HepG2 (cell line): ENCODE data around the gene LYPD6B. TPM values are rescaled to one million over a fixed set of nuclear protein-coding genes. Genes with fewer than 3 reads are reported as not detected.

Source experiments
- REXO4 ChIP-seq: sonication (generic); formaldehyde crosslinking; IDR thresholded peaks from 2 replicates; pipeline ENCODE4 v1.8.0; 2022; ENCODE audit warnings: missing genetic modification reagents, mild to moderate bottlenecking, borderline replicate concordance
- ZNF318 ChIP-seq: sonication (generic); formaldehyde crosslinking; IDR thresholded peaks from 2 replicates; pipeline ENCODE4 v1.4.0; 2020; ENCODE audit warnings: mild to moderate bottlenecking, missing genetic modification reagents
- ZNF512B ChIP-seq: sonication (generic); formaldehyde crosslinking; IDR thresholded peaks from 2 replicates; pipeline ENCODE4 v1.5.1; 2020; ENCODE audit warnings: missing genetic modification reagents, mild to moderate bottlenecking, borderline replicate concordance
- ZNF777 ChIP-seq: sonication (generic); formaldehyde crosslinking; IDR thresholded peaks from 2 replicates; pipeline ENCODE4 v1.4.0; 2020; ENCODE audit warnings: missing genetic modification reagents
- polyA plus RNA-seq, 8 experiments: library from polyadenylated mRNA; depleted of rRNA in 3 of 8; stranded (reverse) in 7 of 8; unstranded in 1 of 8; fragments of >200 nt; fragmentation: Illumina TruSeq in 4 of 8; extraction: Trizol in 4 of 8; gene quantifications; 2 replicates each; pipeline versions ENCODE4 v1.2.1 to v1.2.3, GENCODE V29; 2011 to 2016; ENCODE audit warnings: low read depth in 4 of 8, missing spikeins in 1 of 8, mixed read lengths in 1 of 8; ENCODE audit not compliant: insufficient read depth in 1 of 8
- total RNA-seq, 5 experiments: library from RNA; depleted of rRNA; stranded (reverse); fragments of >200 nt; fragmentation: Illumina TruSeq; extraction: Trizol; gene quantifications; 2 replicates each; pipeline ENCODE4 v1.2.3, GENCODE V29; 2016; ENCODE audit warnings: low read depth in 1 of 5

Gene LYPD6B
- total and polyA plus RNA-seq, 2 of the 13 experiments (the other 11 are each of a cell fraction or from before 2014, with no cell fraction given): not detected

GRCh38 chr2:149047118-149047517 lies 8.6 kb downstream of the LYPD6B start (continued):
- no peak for TF ChIP-seq ZNF318 (CRISPR knock-in tag)
- no peak for TF ChIP-seq REXO4 (CRISPR knock-in tag)
- no peak for TF ChIP-seq ZNF512B
- no peak for TF ChIP-seq ZNF777 (CRISPR knock-in tag)
- TF ChIP-seq, all 625 proteins: peak for 0
